ENCODE results near the gene PTPRM. TPM values are rescaled to one million over a fixed set of nuclear protein-coding genes. Genes with fewer than 3 reads are reported as not detected.

The PTPRM gene
- total and polyA plus RNA-seq, 2 of the 8 experiments (the other 6 are each of a cell fraction or from before 2014, with no cell fraction given) = 4.1 to 7.0 TPM

GRCh38 chr18:8422391-8422790 is 855.3 kb downstream of the PTPRM start (continued):
- TF ChIP-seq, protein P1, sequence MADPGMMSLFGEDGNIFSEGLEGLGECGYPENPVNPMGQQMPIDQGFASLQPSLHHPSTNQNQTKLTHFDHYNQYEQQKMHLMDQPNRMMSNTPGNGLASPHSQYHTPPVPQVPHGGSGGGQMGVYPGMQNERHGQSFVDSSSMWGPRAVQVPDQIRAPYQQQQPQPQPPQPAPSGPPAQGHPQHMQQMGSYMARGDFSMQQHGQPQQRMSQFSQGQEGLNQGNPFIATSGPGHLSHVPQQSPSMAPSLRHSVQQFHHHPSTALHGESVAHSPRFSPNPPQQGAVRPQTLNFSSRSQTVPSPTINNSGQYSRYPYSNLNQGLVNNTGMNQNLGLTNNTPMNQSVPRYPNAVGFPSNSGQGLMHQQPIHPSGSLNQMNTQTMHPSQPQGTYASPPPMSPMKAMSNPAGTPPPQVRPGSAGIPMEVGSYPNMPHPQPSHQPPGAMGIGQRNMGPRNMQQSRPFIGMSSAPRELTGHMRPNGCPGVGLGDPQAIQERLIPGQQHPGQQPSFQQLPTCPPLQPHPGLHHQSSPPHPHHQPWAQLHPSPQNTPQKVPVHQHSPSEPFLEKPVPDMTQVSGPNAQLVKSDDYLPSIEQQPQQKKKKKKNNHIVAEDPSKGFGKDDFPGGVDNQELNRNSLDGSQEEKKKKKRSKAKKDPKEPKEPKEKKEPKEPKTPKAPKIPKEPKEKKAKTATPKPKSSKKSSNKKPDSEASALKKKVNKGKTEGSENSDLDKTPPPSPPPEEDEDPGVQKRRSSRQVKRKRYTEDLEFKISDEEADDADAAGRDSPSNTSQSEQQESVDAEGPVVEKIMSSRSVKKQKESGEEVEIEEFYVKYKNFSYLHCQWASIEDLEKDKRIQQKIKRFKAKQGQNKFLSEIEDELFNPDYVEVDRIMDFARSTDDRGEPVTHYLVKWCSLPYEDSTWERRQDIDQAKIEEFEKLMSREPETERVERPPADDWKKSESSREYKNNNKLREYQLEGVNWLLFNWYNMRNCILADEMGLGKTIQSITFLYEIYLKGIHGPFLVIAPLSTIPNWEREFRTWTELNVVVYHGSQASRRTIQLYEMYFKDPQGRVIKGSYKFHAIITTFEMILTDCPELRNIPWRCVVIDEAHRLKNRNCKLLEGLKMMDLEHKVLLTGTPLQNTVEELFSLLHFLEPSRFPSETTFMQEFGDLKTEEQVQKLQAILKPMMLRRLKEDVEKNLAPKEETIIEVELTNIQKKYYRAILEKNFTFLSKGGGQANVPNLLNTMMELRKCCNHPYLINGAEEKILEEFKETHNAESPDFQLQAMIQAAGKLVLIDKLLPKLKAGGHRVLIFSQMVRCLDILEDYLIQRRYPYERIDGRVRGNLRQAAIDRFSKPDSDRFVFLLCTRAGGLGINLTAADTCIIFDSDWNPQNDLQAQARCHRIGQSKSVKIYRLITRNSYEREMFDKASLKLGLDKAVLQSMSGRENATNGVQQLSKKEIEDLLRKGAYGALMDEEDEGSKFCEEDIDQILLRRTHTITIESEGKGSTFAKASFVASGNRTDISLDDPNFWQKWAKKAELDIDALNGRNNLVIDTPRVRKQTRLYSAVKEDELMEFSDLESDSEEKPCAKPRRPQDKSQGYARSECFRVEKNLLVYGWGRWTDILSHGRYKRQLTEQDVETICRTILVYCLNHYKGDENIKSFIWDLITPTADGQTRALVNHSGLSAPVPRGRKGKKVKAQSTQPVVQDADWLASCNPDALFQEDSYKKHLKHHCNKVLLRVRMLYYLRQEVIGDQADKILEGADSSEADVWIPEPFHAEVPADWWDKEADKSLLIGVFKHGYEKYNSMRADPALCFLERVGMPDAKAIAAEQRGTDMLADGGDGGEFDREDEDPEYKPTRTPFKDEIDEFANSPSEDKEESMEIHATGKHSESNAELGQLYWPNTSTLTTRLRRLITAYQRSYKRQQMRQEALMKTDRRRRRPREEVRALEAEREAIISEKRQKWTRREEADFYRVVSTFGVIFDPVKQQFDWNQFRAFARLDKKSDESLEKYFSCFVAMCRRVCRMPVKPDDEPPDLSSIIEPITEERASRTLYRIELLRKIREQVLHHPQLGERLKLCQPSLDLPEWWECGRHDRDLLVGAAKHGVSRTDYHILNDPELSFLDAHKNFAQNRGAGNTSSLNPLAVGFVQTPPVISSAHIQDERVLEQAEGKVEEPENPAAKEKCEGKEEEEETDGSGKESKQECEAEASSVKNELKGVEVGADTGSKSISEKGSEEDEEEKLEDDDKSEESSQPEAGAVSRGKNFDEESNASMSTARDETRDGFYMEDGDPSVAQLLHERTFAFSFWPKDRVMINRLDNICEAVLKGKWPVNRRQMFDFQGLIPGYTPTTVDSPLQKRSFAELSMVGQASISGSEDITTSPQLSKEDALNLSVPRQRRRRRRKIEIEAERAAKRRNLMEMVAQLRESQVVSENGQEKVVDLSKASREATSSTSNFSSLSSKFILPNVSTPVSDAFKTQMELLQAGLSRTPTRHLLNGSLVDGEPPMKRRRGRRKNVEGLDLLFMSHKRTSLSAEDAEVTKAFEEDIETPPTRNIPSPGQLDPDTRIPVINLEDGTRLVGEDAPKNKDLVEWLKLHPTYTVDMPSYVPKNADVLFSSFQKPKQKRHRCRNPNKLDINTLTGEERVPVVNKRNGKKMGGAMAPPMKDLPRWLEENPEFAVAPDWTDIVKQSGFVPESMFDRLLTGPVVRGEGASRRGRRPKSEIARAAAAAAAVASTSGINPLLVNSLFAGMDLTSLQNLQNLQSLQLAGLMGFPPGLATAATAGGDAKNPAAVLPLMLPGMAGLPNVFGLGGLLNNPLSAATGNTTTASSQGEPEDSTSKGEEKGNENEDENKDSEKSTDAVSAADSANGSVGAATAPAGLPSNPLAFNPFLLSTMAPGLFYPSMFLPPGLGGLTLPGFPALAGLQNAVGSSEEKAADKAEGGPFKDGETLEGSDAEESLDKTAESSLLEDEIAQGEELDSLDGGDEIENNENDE (IDR thresholded peaks at IDR 0.05; ENCODE audit: insufficient replicate concordance, low read length) = no peak
